GM21381 (cell line): ENCODE measurements around the gene UBTF.
"Not testable (repeated sequence)": the region's sequence is repeated elsewhere in the genome, so short reads cannot be mapped to it uniquely, and the experiment has no call there.

Experiments used
- ATAC-seq: cut with Tn5 transposase; IDR thresholded peaks from one replicate; pipeline ENCODE4 v1.9.1; 2021; ENCODE audit warnings: mild to moderate bottlenecking, moderate library complexity; ENCODE audit not compliant: unreplicated experiment

UBTF gene

GRCh38 chr17:44247440-44247841, 28.0 kb upstream of the UBTF start:
- ATAC-seq = no peak

- no peak for ATAC-seq
Observed at GRCh38 chr17:44241106-44241624, 21.7 kb upstream of the UBTF start.

GRCh38 chr17:44237886-44238285, 18.4 kb upstream of the UBTF start:
- ATAC-seq = not testable (repeated sequence)

GRCh38 chr17:44236444-44236991, 17.0 kb upstream of the UBTF start:
- ATAC-seq = no peak

GRCh38 chr17:44235583-44235936, 16.1 kb upstream of the UBTF start:
- no peak for ATAC-seq

GRCh38 chr17:44233582-44233981, 14.1 kb upstream of the UBTF start:
- no peak for ATAC-seq

GRCh38 chr17:44232061-44232460, 12.6 kb upstream of the UBTF start:
- no peak for ATAC-seq

GRCh38 chr17:44230140-44230539, 10.7 kb upstream of the UBTF start:
- no peak for ATAC-seq

GRCh38 chr17:44229090-44229489, 9.6 kb upstream of the UBTF start:
- no peak for ATAC-seq

- no peak for ATAC-seq
Observed at GRCh38 chr17:44223541-44224071, 4.1 kb upstream of the UBTF start.

- no peak for ATAC-seq
Observed at GRCh38 chr17:44222112-44222869, 2.8 kb upstream of the UBTF start.

GRCh38 chr17:44221862-44222111, 2.3 kb upstream of the UBTF start:
- no peak for ATAC-seq

GRCh38 chr17:44221084-44221861, 1.8 kb upstream of the UBTF start:
- ATAC-seq = no peak

- no peak for ATAC-seq
Observed at GRCh38 chr17:44220213-44221083, 973 bp upstream of the UBTF start.

GRCh38 chr17:44219108-44219615, 313 bp downstream of the UBTF start:
- peak; percentile 32 for ATAC-seq

- ATAC-seq = peak; percentile 32
Observed at GRCh38 chr17:44218344-44219107, 949 bp downstream of the UBTF start.

GRCh38 chr17:44217738-44218343, 1.6 kb downstream of the UBTF start:
- no peak for ATAC-seq

GRCh38 chr17:44216694-44217093, 2.8 kb downstream of the UBTF start:
- no peak for ATAC-seq

- no peak for ATAC-seq
Observed at GRCh38 chr17:44216173-44216572, 3.3 kb downstream of the UBTF start.

GRCh38 chr17:44214896-44215295, 4.6 kb downstream of the UBTF start:
- no peak for ATAC-seq
